Activated CD4-positive, alpha-beta T cell treated with anti-CD3 and anti-CD28 coated beads for 24 hours (primary cell): Measurements from ENCODE around the gene AMPD2.

Experiments
- DNase-seq, 2 donors: peaks; one replicate each; pipeline ENCODE4 v3.0.0-alpha.2; 2020; ENCODE audit warnings: low read depth in 2 of 2

Gene AMPD2

GRCh38 chr1:109617291-109617801 is 2.3 kb upstream of the AMPD2 start:
- no peak for DNase-seq

DNA sequence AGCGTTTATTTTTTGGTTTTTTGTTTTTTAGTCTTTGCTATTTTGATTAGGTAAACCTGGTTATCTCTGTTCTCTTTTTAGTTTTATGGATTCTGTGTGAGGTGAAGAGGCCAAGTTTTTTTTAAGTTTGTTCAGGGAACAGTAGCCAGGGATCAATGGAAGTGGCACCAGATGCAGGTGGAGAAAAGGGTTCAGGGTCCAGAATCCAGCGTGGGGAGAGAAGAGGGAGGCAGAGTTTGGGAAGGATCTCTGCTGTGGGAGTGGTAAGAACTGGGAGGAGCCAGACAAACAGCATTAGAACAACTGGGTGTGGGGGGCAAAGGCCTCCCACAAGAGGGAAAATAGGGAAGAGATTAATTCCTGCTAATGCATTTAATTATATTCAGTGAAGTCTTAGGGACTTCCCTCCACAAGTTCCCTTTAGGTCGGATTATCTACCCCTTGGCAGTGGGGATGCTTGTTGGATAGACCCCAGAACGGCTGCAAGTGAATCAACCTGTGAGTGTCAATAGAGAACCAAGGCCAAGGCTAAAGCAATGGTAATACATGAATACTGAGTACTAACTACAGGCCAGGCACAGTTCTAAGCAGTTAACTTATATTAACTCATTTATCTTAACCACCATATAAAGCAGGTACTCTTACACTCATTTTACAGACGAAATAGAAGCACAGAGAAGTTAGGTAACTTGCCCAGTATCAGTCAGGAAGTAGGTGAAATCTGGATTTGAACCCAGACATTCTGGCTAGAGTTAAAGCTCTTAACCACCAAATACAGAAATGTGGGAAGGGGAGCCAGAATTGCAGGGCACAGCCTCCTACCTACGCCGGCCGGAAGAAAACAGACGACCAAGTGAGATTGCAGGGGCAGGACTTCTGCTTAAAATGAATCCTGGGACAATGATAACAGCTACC is 719 bp upstream of the AMPD2 start:
- DNase-seq: no peak

DNA sequence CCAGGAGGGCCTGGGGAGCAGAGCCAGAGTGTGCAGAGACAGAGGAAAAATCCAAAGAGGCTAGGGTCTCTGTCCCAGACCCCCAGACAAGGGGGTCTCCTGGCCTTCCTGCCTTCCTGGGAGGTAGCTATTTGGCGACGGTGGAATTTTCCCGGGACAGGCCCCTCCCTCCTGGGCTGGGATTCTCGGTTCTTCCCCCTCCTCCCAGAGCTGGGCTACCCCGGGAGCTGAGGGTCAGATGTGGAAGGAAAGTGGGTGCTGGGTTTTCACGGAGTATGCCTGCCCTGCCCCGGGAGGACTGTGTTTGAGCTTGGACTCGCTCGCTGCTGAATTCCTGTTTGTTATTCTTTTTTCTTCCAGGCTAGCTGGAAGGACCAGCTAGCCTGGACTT is 759 bp downstream of the AMPD2 start:
- no peak for DNase-seq

GRCh38 chr1:109620841-109621286 is 1.2 kb downstream of the AMPD2 start:
- DNase-seq: peak; percentile 96 to 98

DNA sequence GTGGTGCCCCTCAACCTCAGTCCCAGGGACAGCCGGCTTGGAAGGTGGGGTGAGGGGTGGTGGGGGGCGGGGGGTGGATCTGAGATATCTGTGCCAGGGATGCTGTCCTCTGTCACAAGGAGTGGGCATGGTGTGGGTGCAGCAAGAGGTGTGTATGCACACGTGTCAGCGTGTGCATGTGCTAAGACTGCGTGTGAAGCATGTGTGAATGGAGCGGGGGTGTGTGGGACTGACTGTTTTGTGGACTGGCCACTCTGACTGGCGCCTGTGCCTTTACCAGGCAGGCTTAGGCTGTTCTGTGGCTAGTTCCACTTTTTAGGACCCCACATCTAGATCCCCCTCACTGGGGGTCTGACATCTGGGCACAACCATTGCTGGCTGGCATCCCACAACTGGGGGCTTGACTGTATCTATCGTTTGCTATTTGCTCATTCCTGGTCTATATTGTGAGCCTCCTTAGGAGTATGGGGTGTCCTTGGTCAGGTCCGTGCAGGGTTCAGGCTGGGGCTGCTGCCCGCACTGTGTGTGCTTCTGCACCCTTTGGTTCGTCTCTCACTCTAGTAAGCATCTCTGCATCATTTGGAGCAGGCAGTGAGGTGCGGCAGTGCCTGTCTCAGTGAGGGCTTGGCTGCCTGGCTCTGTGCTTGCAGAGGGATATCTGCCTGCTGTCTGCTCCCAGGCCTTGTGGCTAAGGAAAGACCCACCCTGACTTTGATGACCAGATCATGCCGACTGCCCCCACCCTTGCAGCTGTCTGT is 1.9 kb downstream of the AMPD2 start:
- no peak for DNase-seq

- no peak for DNase-seq
Measured at GRCh38 chr1:109622137-109622892, 2.7 kb downstream of the AMPD2 start.

DNA sequence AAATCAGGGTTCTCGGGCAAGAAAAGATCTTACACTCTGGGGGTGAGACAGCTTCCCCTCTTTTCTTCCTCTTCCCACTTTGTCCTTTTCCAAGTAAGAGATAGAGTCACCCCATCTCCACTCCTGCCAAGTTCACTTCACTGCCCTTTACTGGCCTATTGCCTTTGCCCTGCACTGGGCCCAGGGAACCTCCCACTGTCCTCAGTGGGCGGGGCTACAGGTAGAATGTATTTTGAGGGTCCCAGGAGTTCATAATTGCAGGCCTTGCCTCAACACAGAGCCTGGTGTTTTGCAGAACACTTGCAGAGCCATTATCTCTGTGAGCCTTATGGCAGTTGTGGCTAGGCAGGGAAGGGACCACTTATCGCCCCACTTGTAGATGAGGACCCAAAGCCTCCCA is 3.3 kb downstream of the AMPD2 start:
- no peak for DNase-seq

GRCh38 chr1:109623601-109624161 is 4.0 kb downstream of the AMPD2 start:
- no peak for DNase-seq

- no peak for DNase-seq
Measured at GRCh38 chr1:109624201-109625010, 4.8 kb downstream of the AMPD2 start.

GRCh38 chr1:109625176-109625575 is 5.5 kb downstream of the AMPD2 start:
- DNase-seq: no peak

GRCh38 chr1:109625601-109626560 is 6.2 kb downstream of the AMPD2 start:
- DNase-seq: no peak

GRCh38 chr1:109626682-109627408 is 7.2 kb downstream of the AMPD2 start:
- no peak for DNase-seq

GRCh38 chr1:109627692-109628399 is 8.2 kb downstream of the AMPD2 start:
- DNase-seq: no peak

- DNase-seq: no peak
Measured at GRCh38 chr1:109628540-109629321, 9.1 kb downstream of the AMPD2 start.

- DNase-seq: no peak
Measured at GRCh38 chr1:109629372-109630030, 9.9 kb downstream of the AMPD2 start.

DNA sequence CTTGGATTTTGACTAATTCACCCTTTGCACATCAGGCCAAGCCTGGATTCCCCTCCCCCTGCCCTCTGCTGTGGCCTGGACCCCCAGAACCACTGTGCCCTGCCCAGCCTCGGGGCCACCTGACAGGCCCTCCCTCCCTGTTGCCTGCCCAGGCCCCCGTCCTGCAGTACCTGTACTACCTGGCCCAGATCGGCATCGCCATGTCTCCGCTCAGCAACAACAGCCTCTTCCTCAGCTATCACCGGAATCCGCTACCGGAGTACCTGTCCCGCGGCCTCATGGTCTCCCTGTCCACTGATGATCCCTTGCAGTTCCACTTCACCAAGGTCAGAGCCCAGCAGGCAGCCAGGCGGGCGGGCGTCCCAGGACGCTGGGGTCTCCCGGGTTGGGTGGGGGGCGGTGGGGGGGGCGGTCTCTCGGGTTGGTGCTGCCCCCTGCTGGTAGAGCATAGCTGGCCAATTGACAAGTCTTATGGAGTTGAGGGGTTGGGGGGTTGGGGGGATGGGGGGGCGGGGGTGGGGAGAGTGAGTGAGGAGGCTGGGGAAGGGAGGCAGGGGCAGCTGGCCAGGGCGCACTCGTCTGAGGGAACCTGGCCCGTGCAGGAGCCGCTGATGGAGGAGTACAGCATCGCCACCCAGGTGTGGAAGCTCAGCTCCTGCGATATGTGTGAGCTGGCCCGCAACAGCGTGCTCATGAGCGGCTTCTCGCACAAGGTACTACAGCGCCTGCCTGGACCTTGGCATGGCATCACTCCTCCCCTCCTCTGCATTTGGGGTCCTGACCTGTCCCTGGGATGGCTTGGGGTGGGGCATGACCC is 10.7 kb downstream of the AMPD2 start:
- DNase-seq: peak in 1 of 2 donors; percentile 43
